Lower lobe of right lung (tissue), 2 donors: ENCODE measurements around the gene FUOM. TPM values are rescaled to one million over a fixed set of nuclear protein-coding genes. Genes with fewer than 3 reads are reported as not detected.

Source experiments
- ATAC-seq, 2 donors: fragments of 200-7000 bp; cut with Tn5 transposase; one replicate each; pipeline ENCODE4 v1.9.1; 2020 to 2022; ENCODE audit warnings: mild to moderate bottlenecking in 2 of 2, moderate library complexity in 2 of 2
- DNase-seq: peaks from one replicate; pipeline ENCODE4 v3.0.0-alpha.2; 2020
- H3K27ac ChIP-seq: fragments of 200-600 bp; one replicate; pipeline ENCODE4 v1.8.0; 2022
- H3K27me3 ChIP-seq: fragments of 200-600 bp; one replicate; pipeline ENCODE4 v1.8.0; 2022; ENCODE audit warnings: low read depth
- H3K36me3 ChIP-seq: fragments of 200-600 bp; one replicate; pipeline ENCODE4 v1.8.0; 2022; ENCODE audit warnings: mild to moderate bottlenecking
- H3K4me1 ChIP-seq: fragments of 200-600 bp; one replicate; pipeline ENCODE4 v1.8.0; 2022
- H3K4me3 ChIP-seq: fragments of 200-600 bp; one replicate; pipeline ENCODE4 v1.8.0; 2022; ENCODE audit warnings: mild to moderate bottlenecking
- H3K9me3 ChIP-seq: fragments of 200-600 bp; one replicate; pipeline ENCODE4 v1.8.0; 2022
- CTCF ChIP-seq: fragments of 200-600 bp; IDR thresholded peaks from one replicate; pipeline ENCODE4 v1.8.0; 2022; ENCODE audit warnings: antibody characterized with exemption, mild to moderate bottlenecking
- intact Hi-C: fragments of 100-400 bp; cut with DNase I; formaldehyde crosslinking; loops from one replicate; pipeline ENCODE4 v1.11.0; 2022
- total RNA-seq: library from RNA; stranded (reverse); fragmentation: NEBNext Ultra II Directional; extraction: Animal tissue kit (Norgen Biotek cat#: 25700); gene quantifications from one replicate; pipeline ENCODE4 v1.2.1, GENCODE V29; 2021
- donor health status: DM: no; HTN: yes; CAD: no; lungs with severe emphysema.

FUOM gene
- total RNA-seq, 1 donor from 2014 or later: 31.0 TPM

GRCh38 chr10:133361773-133362441, 4.1 kb upstream of the FUOM start:
- Histone ChIP-seq H3K27ac (no peak overlapping the region), H3K4me1 (peaks cover 6% of the 10 kb centered on the region), H3K4me3 (no peak overlapping the region), H3K9me3 (no peaks in the 10 kb centered on the region), H3K27me3 (no peaks in the 10 kb centered on the region), H3K36me3 (peaks cover 49% of the 10 kb centered on the region)
- no peak for TF ChIP-seq CTCF
- ATAC-seq (no peak), DNase-seq (no peak)
- intact Hi-C loops: no loop called here

- intact Hi-C loops: no loop called here
- TF ChIP-seq CTCF: no peak
- Histone ChIP-seq H3K9me3 (no peaks in the 10 kb centered on the region), H3K27me3 (no peaks in the 10 kb centered on the region), H3K36me3 (peaks cover 42% of the 10 kb centered on the region), H3K4me1 (peaks cover 12% of the 10 kb centered on the region), H3K27ac (no peak overlapping the region), H3K4me3 (no peak overlapping the region)
- ATAC-seq (no peak), DNase-seq (no peak)
Observed at GRCh38 chr10:133361227-133361626, 3.4 kb upstream of the FUOM start.

- no peak for TF ChIP-seq CTCF
- intact Hi-C loops: no loop called here
- H3K27ac ChIP-seq: no peak overlapping the region
- peaks cover 31% of the 10 kb centered on the region for H3K36me3 ChIP-seq
- H3K27me3 ChIP-seq: no peaks in the 10 kb centered on the region
- H3K9me3 ChIP-seq: no peaks in the 10 kb centered on the region
- no peak overlapping the region for H3K4me3 ChIP-seq
- no peak for ATAC-seq
- no peak for DNase-seq
- peaks cover 18% of the 10 kb centered on the region for H3K4me1 ChIP-seq
Observed at GRCh38 chr10:133359972-133360610, 2.3 kb upstream of the FUOM start.

- H3K36me3 ChIP-seq: peaks cover 25% of the 10 kb centered on the region
- H3K27ac ChIP-seq: no peak overlapping the region
- no peak for TF ChIP-seq CTCF
- no peak overlapping the region for H3K4me3 ChIP-seq
- peaks cover 18% of the 10 kb centered on the region for H3K4me1 ChIP-seq
- intact Hi-C loops: no loop called here
- DNase-seq: no peak
- no peaks in the 10 kb centered on the region for H3K27me3 ChIP-seq
- no peak for ATAC-seq
- no peaks in the 10 kb centered on the region for H3K9me3 ChIP-seq
Observed at GRCh38 chr10:133359554-133359971, 1.7 kb upstream of the FUOM start.

- Histone ChIP-seq H3K27ac (peak overlapping the region; percentile 31), H3K36me3 (peaks cover 19% of the 10 kb centered on the region), H3K9me3 (no peaks in the 10 kb centered on the region), H3K27me3 (no peaks in the 10 kb centered on the region), H3K4me3 (no peak overlapping the region), H3K4me1 (peaks cover 18% of the 10 kb centered on the region)
- ATAC-seq (no peak), DNase-seq (no peak)
- TF ChIP-seq CTCF: no peak
- intact Hi-C loops: no loop called here
Observed at GRCh38 chr10:133358925-133359310, 1.1 kb upstream of the FUOM start.
